ENCODE results near the gene MTHFD2.

Gene MTHFD2

DNA sequence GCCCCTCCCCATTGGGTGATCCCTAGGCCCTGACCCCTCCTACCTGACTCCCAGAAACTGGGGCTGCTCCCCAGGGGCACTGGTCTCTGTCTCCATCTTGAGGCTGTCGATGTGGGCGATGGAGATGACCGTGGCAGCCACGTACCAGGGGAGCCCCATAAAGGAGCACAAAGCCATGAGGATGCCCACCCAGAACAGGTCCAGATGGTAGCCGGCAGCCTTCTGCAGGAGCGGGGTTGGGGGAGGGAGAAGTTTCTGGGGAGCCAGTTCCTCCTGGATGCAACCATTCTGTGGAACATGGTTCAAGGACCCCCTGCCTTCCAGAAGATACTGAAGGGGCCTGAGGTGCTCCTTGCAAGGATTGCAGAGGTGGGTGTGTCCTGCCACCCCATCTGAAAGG lies 34.0 kb downstream of the MTHFD2 start:
- DNase-seq, result no peak

DNA sequence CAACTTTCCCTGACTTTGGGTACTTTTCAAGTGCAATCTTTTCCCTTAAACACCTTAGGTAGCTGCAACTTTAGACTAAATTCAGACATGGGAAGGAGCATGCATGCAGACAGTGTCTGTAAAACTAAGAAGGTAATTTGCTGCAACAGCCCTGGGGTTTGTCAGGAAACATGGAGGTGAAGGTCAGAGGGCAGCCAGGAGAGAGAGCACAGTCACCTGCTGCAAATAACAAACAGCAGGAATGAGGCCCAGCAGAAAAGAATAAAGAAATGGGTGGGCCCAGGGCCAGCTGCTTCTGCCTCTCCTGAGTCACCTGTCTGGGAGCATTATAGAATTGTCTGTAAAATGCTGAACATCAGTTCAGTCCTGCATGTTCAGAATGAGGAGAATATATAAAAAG lies 35.2 kb downstream of the MTHFD2 start:
- no peak for DNase-seq

DNA sequence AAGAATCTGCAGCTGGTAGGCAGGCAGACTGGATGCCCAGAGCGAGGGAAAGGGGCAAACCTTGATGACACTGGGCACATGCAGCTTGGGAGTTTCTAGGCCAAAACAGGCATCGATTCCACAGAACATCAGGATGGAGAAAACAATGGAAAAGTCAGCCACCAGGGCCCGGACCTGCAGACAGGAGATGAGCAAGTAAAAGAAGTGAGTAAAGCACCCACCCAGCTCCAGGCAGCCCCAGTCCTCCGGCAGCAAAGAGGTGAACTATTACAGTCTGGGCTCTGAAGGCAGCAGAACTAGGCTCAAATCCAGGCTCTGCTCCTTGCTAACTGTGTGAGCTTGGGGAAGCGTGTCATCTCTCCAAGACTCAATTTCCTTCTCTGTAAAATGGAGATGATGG lies 36.6 kb downstream of the MTHFD2 start:
- no peak for DNase-seq

DNA sequence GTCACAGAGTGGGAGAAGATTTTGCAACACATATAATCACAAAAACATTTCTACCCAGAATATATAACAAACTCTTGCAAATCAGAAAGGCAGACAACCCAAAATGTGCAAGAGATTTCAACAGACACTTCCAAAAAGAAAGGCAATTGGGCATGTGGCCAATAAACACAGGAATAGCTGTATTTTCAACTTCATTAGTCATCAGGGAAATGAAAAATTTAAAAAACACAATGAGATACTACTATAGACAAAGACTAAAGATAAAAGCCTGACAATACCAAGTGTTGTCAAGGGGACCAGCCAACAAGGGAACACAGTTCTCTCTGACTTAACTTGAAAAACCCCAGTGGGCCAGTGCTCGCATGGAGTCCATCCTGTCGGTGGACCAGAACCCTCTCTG lies 40.5 kb downstream of the MTHFD2 start:
- DNase-seq, result no peak

DNA sequence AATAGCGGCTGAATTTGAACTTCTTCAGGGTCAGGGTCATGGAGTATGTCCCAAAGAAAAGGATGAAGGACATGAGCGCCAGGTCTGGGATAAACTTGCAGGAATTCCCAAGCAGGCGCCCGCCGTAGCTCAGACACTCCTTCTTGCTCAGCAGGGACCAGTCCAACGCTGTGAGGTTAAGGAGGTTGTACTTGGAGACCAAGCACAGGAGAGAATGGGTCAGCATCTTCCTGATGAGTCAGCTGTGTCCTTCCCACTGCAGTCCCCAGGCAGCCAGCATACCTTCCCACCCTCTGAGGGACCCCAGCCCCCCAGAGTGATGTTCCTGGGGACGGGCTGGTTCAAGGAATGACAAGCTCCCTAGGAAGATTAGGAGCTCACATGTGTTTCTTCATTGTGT lies 40.9 kb downstream of the MTHFD2 start:
- DNase-seq, result no peak

DNA sequence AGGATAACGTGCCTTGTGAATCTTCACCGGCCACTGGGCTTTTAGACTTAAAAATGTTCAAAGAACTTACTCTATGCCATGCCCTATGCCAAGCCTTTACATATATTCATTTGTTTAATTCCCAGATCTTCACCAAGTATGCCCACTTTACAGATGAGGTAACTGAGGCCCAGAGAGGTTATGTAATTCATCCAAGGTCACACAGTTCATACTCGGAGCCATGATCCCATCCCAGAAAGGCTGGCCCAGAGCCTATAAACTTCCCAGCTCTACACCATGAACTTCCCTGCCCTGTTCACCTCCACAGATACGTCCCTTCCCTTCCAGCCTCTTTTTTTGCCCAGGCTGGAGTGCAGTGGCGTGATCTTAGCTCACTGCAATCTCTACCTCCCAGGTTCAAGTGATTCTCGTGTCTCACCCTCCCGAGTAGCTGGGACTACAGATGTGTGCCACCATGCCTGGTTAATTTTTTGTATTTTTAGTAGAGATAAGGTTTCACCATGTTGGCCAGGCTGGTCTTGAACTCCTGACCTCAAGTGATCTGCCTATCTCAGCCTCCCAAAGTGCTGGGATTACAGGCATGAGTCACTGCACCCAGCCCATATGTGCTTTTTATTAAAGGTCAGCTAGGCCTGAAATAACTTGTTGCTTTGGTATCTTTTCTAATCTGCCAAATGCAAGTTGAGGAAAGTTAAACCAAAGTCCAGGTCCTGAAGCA lies 44.1 kb downstream of the MTHFD2 start:
- no peak for DNase-seq

DNA sequence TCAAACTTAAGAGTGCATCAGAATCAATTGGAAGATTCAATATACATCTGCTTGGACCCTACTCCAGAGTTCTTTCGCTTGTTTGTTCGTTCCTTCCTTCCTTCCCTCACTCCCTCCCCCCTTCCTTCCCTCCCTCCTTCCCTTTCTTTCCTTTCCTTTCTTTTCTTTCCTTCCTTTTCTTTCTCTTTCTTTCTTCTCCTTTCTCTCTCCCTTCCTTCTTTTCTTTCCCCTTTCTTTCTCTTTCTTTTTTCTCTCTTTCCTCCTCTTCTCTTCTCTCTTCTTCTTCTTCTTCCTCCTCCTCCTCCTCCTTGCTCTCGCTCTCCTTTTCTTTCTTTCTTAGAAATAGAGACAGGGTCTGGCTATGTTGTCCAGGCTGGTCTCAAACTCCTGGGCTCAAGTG lies 45.9 kb downstream of the MTHFD2 start:
- DNase-seq, result no peak

DNA sequence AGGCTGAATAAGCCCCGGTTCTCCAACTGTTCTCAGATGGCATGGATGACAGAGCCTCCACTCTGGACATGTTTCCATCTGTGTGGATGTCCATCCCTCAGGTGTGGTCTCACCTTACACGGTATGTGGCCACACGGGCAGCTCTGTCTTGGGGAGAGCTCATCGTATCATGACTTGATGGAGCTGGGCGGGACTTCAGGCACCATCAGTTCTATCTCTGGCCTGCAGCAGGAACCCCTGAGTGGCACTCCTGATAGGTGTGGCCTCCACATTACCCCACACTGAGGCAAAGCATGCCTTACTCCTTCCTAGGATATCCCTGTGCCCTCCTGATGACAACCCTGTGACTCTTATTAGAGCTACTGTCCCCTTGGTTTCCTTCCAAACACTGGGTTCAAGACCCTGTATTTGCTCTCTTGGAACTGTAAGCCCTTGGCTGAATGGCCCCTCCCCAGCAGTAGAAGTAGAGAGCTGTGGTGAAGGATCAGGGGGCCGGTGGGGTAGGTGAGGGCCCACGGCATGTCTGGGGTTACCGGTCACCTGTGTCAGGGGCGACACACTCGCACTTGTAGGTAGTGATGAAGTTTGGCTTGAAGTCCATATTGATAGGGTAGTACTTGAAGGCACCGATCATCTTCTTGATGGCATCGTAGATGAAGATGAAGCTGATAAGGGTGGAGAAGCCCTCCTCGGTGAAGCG lies 48.2 kb downstream of the MTHFD2 start:
- DNase-seq, result no peak

DNA sequence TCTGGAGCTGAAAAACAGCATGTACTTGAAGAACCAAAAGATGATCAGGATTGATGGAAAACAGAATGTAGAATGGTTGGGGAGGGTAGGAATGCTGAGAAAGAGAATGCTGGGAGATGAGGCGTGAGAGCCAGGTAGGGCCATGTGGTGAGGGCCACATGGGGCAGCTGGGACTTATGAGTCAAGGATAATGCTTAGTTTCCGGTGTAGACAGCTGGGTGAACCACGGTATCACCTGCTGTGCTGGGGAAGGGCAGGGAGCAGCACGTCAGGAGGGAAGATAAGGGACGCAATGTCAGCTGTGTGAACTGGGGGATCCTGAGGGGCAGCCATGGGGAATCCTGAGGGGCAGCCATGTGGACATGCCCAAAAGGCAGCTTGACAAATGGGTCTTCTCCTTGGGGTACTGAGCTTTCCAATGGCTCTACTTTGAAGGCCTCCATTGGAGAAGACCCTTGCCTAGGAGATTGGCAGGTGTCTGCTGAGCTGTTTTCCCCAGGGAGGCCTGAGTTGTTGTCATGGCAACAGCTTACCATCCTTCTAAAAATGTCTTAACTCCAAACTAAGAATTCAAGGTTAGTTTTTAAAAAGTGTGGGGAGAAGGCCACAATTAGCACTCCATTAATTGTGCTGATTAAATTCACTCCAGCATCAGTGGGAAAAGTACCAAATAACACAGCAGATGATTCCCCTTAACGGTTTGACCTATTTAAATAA lies 51.1 kb downstream of the MTHFD2 start:
- DNase-seq, result no peak

DNA sequence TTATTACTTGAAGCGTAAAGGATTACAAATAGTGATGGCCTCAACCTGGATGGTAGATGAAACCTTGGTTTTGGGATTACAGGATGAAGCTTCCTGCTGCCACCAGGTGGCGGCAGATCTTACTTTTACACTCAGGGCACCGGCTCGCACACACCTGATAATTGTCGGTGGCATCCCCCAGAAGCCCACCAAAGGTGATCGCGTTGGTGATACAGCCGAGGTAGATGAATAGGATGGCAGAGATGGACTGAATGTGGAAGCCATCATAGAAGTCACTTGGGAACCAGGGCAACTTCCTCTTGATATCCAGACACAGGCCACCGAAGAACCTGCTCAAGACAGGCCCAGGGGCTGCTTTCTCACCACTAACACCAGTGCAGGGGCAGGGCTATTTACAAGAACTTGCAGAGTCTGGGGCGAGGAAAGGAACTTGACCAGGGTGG lies 51.8 kb downstream of the MTHFD2 start:
- DNase-seq, result no peak

DNA sequence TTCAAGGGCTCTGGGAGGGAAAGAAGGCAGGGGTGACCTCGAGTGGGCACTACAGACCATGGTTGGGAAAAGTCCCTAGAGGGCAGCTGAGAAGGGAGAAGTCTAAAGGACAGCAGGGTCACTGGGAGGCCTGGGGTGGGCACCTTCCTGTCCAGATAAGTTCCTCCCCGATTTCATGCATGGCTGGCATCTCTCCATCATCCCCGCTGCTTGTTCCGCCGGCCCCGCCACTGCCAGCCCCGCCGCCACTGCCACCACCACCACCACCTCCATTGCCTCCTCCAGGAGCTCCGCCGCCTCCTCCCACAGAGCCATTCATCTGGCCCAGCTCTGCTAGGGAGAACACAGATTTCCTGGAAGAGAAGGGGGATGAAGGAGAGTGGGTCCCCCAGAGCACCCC lies 53.6 kb downstream of the MTHFD2 start:
- no peak for DNase-seq

DNA sequence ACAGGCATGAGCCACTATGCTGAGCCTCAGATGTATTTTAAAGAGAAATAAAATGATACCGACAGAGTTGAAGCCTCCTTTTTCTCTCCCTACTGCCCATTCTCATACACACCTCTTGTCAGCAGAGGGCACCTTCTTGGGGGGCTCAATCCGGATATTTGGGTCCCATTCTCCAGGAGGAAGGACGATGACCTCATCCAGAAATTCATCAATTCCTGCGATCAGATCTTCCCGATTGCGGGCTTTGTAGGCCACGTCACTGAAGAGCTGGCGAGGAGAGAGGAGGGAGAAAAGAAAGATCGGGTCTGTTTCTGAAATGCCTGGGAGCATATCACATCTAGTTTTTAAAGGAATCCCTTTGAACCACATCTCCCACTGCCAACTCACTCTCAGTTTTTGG lies 54.4 kb downstream of the MTHFD2 start:
- DNase-seq, result no peak

DNA sequence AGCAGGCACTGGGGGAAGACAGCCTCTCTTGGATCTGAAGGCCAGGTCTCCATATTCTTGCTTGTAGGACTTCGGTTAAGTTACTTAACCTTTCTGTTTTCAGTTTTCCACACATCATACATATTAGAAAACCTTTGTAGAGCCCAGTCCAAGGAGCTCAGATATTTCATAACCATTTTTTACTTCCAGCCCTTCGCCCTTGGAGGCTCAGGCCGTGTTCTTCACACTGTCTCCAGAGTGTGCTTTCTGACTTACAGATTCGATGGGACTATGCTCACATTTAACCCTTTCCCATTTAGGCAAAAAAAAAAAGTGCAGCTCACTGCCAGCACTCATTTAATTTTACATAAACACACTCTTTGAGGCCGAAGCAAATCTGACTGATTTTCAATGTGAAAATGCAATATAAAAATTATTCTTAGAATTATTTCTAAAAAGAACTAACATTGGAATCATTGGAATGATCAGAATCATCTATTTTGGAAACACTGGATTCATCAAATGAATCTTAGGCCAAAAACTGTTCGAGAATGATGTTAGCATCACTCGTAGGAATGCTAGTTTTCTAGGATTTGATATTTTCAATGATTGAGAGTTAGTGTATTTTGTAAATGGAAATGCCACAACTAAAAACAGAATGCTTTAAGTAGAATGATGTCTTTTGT lies 55.0 kb downstream of the MTHFD2 start:
- DNase-seq, result no peak

DNA sequence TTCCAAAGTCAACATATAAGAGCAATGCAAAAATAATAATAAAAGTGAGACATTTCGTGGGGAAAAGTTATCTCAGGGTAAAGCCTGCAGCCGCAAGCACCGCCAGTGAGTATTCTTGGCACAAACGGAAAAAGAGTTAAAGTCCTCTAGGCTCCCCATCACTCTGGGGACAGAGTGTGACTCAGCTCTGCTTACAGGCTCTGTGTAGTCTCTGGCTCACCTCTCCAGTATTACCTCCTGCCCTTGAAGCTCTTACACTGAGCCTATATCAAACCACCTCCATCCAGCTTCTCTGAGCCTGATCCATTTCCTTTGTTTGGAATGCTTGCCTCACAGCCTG lies 55.5 kb downstream of the MTHFD2 start:
- DNase-seq, result no peak

DNA sequence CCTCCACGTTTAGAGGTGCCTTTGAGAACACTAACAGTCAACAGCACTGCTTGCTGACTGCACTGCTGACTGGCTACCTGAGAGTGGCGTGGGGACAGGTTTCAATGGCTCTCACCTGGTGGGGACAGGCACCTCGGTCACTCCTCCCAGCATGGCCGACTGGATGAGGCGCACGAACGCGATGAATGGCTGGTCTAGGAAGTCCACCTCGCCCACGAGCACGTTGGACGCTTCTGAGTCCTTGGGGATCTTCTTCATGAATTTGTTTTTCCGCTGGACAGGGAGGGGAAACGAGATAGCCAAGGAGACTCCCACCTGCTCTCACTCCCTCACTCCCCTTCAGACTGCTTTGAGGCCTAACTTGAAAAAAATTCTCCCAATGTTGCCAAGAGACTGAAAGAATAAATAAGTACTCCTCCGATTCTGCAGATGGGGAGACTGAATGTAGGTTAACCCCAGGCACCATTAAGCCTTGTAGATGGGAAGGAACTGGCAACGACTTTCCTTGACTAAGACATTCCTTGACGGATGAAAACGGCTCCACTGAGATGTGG lies 57.3 kb downstream of the MTHFD2 start:
- DNase-seq, result no peak

DNA sequence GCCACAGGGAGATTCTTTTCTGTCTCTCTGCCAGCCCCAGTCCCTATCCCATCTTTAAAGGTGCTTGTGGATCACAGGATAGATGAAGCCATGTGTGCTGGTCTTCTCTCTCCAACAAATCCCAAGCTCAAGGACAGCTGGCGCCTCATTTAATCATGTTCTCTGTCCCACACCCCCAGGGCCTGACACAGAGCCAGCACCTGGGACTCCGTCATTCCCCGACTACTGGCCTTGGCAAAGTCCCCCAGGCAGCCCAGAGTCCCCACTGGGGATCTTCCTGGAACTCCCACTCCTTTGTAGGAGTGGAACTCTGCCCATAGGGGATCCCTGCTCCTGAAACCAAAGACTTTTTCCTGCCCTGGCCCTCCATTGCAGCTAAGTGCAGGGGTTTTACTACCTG lies 60.8 kb downstream of the MTHFD2 start:
- no peak for DNase-seq

DNA sequence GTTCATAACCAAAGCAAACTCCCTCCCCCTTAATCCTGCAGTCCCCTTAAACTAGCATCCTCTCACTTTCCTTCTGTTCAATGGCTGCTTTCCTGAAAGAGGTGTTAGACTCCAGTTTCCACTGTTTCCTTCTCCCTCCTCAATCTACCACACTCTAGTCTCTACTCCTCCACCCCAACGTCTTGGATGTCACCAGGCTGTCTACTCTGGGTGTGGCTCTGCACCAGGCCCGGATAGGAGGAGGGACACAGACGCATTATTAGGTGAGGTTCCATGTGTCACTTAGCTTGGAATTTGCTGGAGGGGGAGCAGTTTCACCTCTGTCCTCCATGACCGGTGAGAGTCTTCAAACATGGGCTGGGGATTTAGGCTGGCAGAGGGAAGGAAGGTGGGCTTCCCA lies 61.3 kb downstream of the MTHFD2 start:
- DNase-seq, result no peak

DNA sequence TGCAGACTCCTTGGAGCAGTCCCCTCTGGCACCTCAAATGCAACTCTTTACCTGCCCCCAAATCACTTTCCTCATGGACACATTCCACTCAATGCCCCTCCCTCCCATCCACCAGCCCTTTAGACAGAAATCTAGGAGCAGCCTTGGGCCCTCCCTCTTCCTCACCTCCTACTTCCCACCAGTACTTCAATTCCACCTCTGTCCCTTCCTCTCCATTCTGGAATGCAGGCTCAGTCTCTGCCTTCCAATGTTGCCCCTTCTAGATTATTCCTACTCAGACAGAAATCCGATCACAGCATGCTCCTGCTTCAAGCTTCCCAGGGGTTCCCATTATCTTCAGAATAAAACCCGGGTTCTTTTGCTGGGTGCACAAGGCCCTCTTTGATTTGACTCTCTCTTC lies 62.1 kb downstream of the MTHFD2 start:
- DNase-seq, result no peak

DNA sequence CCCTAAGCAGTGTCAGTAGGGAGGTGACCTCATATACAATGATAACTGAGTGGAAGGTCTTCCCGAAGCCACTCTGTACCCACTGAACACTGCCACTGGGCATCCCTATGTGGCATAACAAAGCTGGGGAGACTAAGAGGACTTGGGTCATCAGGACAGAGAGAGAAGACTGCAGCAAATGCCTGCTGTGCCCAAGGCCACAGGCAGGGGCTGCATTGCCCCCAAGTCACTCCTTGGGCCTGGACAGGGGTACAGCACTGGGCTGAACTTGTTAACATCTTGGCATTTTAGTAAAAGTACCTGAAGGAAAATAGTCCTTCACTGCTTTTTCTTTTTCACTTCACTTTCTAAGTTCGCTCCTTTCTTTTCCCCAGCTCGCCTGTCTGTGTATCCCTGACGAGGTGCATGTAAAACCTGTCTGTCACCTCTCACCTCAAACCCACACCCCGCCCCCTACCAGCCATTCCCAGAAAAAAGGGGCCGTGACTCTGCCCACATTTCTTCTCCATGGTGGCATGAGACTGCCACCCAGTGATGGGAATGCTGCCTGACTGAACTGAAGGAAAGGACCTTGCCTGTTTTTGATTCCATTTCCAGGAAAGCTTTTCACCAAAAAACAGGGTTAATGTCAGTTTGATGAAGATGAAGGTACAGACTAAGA lies 62.9 kb downstream of the MTHFD2 start:
- no peak for DNase-seq

DNA sequence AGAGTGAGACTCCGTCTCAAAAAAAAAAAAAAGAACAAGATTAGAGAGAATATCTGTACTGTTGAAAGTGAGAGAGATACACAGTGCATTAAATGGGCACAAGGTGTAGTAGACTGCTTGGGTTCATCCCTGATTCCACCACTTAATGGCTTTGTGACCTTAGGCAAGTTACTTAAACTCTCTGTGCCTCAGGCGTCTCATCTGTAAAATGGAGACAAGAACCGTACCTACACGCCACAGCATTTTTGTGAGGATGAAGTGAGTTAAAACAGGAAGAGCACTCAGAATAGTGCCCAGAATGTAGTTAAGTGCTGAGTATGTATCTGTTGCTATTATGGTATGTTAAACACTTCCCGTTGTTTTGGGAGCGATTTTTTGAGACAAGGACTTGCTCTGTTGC lies 64.3 kb downstream of the MTHFD2 start:
- DNase-seq, result no peak

DNA sequence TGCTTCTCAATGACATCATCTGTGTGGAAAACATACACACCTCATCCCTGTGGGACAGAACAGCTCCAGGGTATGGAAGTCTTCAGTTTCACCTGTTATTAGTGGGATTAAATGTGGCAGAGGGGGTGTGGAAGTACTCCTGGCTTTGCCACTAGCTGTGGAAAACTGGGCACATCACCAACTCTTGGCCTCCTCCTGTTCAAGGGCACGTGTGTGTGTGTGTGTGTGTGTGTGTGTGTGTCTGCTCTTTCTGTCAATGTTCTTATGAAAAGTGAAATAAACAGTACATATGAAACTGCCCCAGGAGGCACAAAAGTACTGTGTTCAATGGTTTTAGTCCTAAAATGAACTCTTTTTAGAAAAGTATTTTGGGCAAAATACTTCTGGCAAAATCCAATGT lies 65.9 kb downstream of the MTHFD2 start:
- no peak for DNase-seq

DNA sequence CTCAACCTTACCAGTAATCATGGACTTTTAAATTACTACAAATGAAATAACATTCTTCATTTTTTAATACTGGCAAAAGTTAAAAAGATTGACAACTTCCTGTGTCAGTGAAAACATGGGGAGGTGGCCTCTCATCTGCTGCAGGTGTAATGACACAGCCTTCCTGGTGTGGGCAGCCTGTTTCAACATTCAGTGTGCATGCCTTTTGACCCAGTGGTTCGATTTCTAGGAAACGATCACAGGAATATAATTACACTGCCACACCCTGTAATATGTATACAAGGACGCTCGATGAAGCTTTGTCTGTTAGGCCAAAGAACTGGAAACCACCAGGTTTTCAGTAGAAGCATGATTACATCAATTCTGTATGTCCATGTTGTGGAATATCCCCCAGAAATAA lies 68.7 kb downstream of the MTHFD2 start:
- no peak for DNase-seq

Measured in femur (tissue), 1 donor.